ENCODE measurements around the gene TSPAN9. TPM values are rescaled to one million over a fixed set of nuclear protein-coding genes. Genes with fewer than 3 reads are reported as not detected.

TSPAN9 gene
- total RNA-seq, 1 experiment from 2014 or later = 23.0 TPM

- no peak overlapping the region for H3K27ac ChIP-seq
These were observed 170.5 kb downstream of the TSPAN9 start for GRCh38 chr12:3247629-3248161.

GRCh38 chr12:3249081-3249800, 172.1 kb downstream of the TSPAN9 start:
- H3K36me3 ChIP-seq = no peaks in the 10 kb centered on the region
- H3K9me3 ChIP-seq (replicated peaks) = no peaks in the 10 kb centered on the region
- no peaks in the 10 kb centered on the region for H3K27me3 ChIP-seq (replicated peaks)
- H3K27ac ChIP-seq = no peak overlapping the region
- peaks cover 7% of the 10 kb centered on the region for H3K4me1 ChIP-seq (replicated peaks)
- no peak for DNase-seq (ENCODE audit: low read depth in 1 of 2, low spot score in 2 of 2)
- no peak overlapping the region for H3K4me3 ChIP-seq

More at GRCh38 chr12:3247629-3248161, 170.5 kb downstream of the TSPAN9 start:
- Histone ChIP-seq H3K9me3 (replicated peaks) (no peaks in the 10 kb centered on the region), H3K4me3 (no peak overlapping the region), H3K4me1 (replicated peaks) (peaks cover 7% of the 10 kb centered on the region), H3K27me3 (replicated peaks) (no peaks in the 10 kb centered on the region), H3K36me3 (no peaks in the 10 kb centered on the region)
- no peak for DNase-seq (ENCODE audit: low read depth in 1 of 2, low spot score in 2 of 2)

GRCh38 chr12:3250034-3250433, 172.9 kb downstream of the TSPAN9 start:
- H3K27me3 ChIP-seq (replicated peaks) = no peaks in the 10 kb centered on the region
- no peaks in the 10 kb centered on the region for H3K36me3 ChIP-seq
- H3K9me3 ChIP-seq (replicated peaks) = no peaks in the 10 kb centered on the region
- no peak overlapping the region for H3K27ac ChIP-seq
- H3K4me3 ChIP-seq = no peak overlapping the region
- H3K4me1 ChIP-seq (replicated peaks) = peaks cover 7% of the 10 kb centered on the region
- no peak for DNase-seq (ENCODE audit: low read depth in 1 of 2, low spot score in 2 of 2)

GRCh38 chr12:3250576-3250975, 173.4 kb downstream of the TSPAN9 start:
- Histone ChIP-seq H3K4me1 (replicated peaks) (peaks cover 7% of the 10 kb centered on the region), H3K27me3 (replicated peaks) (no peaks in the 10 kb centered on the region), H3K36me3 (no peaks in the 10 kb centered on the region), H3K9me3 (replicated peaks) (no peaks in the 10 kb centered on the region), H3K27ac (no peak overlapping the region), H3K4me3 (no peak overlapping the region)
- no peak for DNase-seq (ENCODE audit: low read depth in 1 of 2, low spot score in 2 of 2)

GRCh38 chr12:3251067-3251466, 173.9 kb downstream of the TSPAN9 start:
- peaks cover 7% of the 10 kb centered on the region for H3K4me1 ChIP-seq (replicated peaks)
- no peaks in the 10 kb centered on the region for H3K36me3 ChIP-seq
- H3K27ac ChIP-seq = no peak overlapping the region
- no peaks in the 10 kb centered on the region for H3K27me3 ChIP-seq (replicated peaks)
- H3K9me3 ChIP-seq (replicated peaks) = no peaks in the 10 kb centered on the region
- DNase-seq (ENCODE audit: low read depth in 1 of 2, low spot score in 2 of 2) = no peak
- H3K4me3 ChIP-seq = no peak overlapping the region

- Histone ChIP-seq H3K4me1 (replicated peaks) (peaks cover 7% of the 10 kb centered on the region), H3K4me3 (no peak overlapping the region), H3K9me3 (replicated peaks) (no peaks in the 10 kb centered on the region), H3K27me3 (replicated peaks) (no peaks in the 10 kb centered on the region), H3K36me3 (no peaks in the 10 kb centered on the region), H3K27ac (no peak overlapping the region)
- no peak for DNase-seq (ENCODE audit: low read depth in 1 of 2, low spot score in 2 of 2)
These were observed 174.5 kb downstream of the TSPAN9 start for GRCh38 chr12:3251691-3252090.

- Histone ChIP-seq H3K27ac (no peak overlapping the region), H3K4me1 (replicated peaks) (peaks cover 7% of the 10 kb centered on the region), H3K27me3 (replicated peaks) (no peaks in the 10 kb centered on the region), H3K4me3 (no peak overlapping the region), H3K36me3 (no peaks in the 10 kb centered on the region), H3K9me3 (replicated peaks) (no peaks in the 10 kb centered on the region)
- DNase-seq (ENCODE audit: low read depth in 1 of 2, low spot score in 2 of 2) = no peak
These were observed 175.3 kb downstream of the TSPAN9 start for GRCh38 chr12:3252450-3252891.

- no peaks in the 10 kb centered on the region for H3K9me3 ChIP-seq (replicated peaks)
- DNase-seq (ENCODE audit: low read depth in 1 of 2, low spot score in 2 of 2) = no peak
- H3K4me3 ChIP-seq = no peak overlapping the region
- H3K4me1 ChIP-seq (replicated peaks) = peaks cover 6% of the 10 kb centered on the region
- H3K27ac ChIP-seq = no peak overlapping the region
- no peaks in the 10 kb centered on the region for H3K36me3 ChIP-seq
- H3K27me3 ChIP-seq (replicated peaks) = no peaks in the 10 kb centered on the region
These were observed 176.6 kb downstream of the TSPAN9 start for GRCh38 chr12:3253682-3254275.

GRCh38 chr12:3255057-3255456, 177.9 kb downstream of the TSPAN9 start:
- no peak overlapping the region for H3K4me3 ChIP-seq
- no peaks in the 10 kb centered on the region for H3K27me3 ChIP-seq (replicated peaks)
- no peak overlapping the region for H3K27ac ChIP-seq
- H3K36me3 ChIP-seq = no peaks in the 10 kb centered on the region
- no peak for DNase-seq (ENCODE audit: low read depth in 1 of 2, low spot score in 2 of 2)
- no peaks in the 10 kb centered on the region for H3K9me3 ChIP-seq (replicated peaks)
- no peaks in the 10 kb centered on the region for H3K4me1 ChIP-seq (replicated peaks)

- Histone ChIP-seq H3K9me3 (replicated peaks) (no peaks in the 10 kb centered on the region), H3K36me3 (no peaks in the 10 kb centered on the region), H3K27me3 (replicated peaks) (no peaks in the 10 kb centered on the region), H3K4me1 (replicated peaks) (no peaks in the 10 kb centered on the region), H3K4me3 (no peak overlapping the region), H3K27ac (no peak overlapping the region)
- no peak for DNase-seq (ENCODE audit: low read depth in 1 of 2, low spot score in 2 of 2)
These were observed 179.0 kb downstream of the TSPAN9 start for GRCh38 chr12:3256103-3256631.

- no peaks in the 10 kb centered on the region for H3K36me3 ChIP-seq
- H3K27ac ChIP-seq = no peak overlapping the region
- H3K9me3 ChIP-seq (replicated peaks) = no peaks in the 10 kb centered on the region
- no peaks in the 10 kb centered on the region for H3K4me1 ChIP-seq (replicated peaks)
- H3K4me3 ChIP-seq = no peak overlapping the region
- no peaks in the 10 kb centered on the region for H3K27me3 ChIP-seq (replicated peaks)
- DNase-seq (ENCODE audit: low read depth in 1 of 2, low spot score in 2 of 2) = no peak
These were observed 180.2 kb downstream of the TSPAN9 start for GRCh38 chr12:3257411-3257810.

- Histone ChIP-seq H3K36me3 (no peaks in the 10 kb centered on the region), H3K27ac (no peak overlapping the region), H3K4me1 (replicated peaks) (no peaks in the 10 kb centered on the region), H3K27me3 (replicated peaks) (no peaks in the 10 kb centered on the region), H3K9me3 (replicated peaks) (no peaks in the 10 kb centered on the region), H3K4me3 (no peak overlapping the region)
- no peak for DNase-seq (ENCODE audit: low read depth in 1 of 2, low spot score in 2 of 2)
These were observed 182.8 kb downstream of the TSPAN9 start for GRCh38 chr12:3259973-3260372.

- Histone ChIP-seq H3K9me3 (replicated peaks) (no peaks in the 10 kb centered on the region), H3K27ac (no peak overlapping the region)
- no peak for DNase-seq (ENCODE audit: low read depth in 1 of 2, low spot score in 2 of 2)
These were observed 184.7 kb downstream of the TSPAN9 start for GRCh38 chr12:3261782-3262359.

GRCh38 chr12:3262470-3262869, 185.3 kb downstream of the TSPAN9 start:
- no peaks in the 10 kb centered on the region for H3K36me3 ChIP-seq

More at GRCh38 chr12:3261782-3262359, 184.7 kb downstream of the TSPAN9 start:
- Histone ChIP-seq H3K27me3 (replicated peaks) (no peaks in the 10 kb centered on the region), H3K4me3 (no peak overlapping the region), H3K36me3 (no peaks in the 10 kb centered on the region), H3K4me1 (replicated peaks) (no peaks in the 10 kb centered on the region)

More at GRCh38 chr12:3262470-3262869, 185.3 kb downstream of the TSPAN9 start:
- Histone ChIP-seq H3K27me3 (replicated peaks) (no peaks in the 10 kb centered on the region), H3K9me3 (replicated peaks) (no peaks in the 10 kb centered on the region), H3K4me1 (replicated peaks) (no peaks in the 10 kb centered on the region), H3K27ac (no peak overlapping the region), H3K4me3 (no peak overlapping the region)
- no peak for DNase-seq (ENCODE audit: low read depth in 1 of 2, low spot score in 2 of 2)

All from SJSA1 (cell line).